Upper lobe of left lung (tissue), 6 donors: Measurements from ENCODE around the gene LARGE1. TPM values are rescaled to one million over a fixed set of nuclear protein-coding genes. Genes with fewer than 3 reads are reported as not detected.

Source experiments
- ATAC-seq, 2 donors: fragments of 200-7000 bp; cut with Tn5 transposase; one replicate each; pipeline ENCODE4 v1.9.1; 2022; ENCODE audit warnings: mild to moderate bottlenecking in 2 of 2, moderate library complexity in 2 of 2; ENCODE audit not compliant: low FRiP score in 2 of 2
- DNase-seq, 2 donors: peaks; one replicate each; pipeline ENCODE4 v3.0.0-alpha.2; 2019 to 2020
- H3K27ac ChIP-seq, 4 donors: fragments of 200-600 bp; sonication (generic); one replicate each; pipeline ENCODE4 v1.5.1; 2016 to 2019
- H3K27me3 ChIP-seq, 4 donors: fragments of 200-600 bp; sonication (generic); one replicate each; pipeline ENCODE4 v1.5.1; 2017 to 2019
- H3K36me3 ChIP-seq, 4 donors: fragments of 200-600 bp; sonication (generic); one replicate each; pipeline ENCODE4 v1.5.1; 2016 to 2019
- H3K4me1 ChIP-seq, 4 donors: fragments of 200-600 bp; sonication (generic); one replicate each; pipeline ENCODE4 v1.5.1; 2018 to 2019
- H3K4me3 ChIP-seq, 4 donors: fragments of 200-600 bp; sonication (generic); one replicate each; pipeline ENCODE4 v1.5.1; 2017 to 2019; ENCODE audit warnings: mild to moderate bottlenecking in 2 of 4, moderate library complexity in 1 of 4
- H3K9me3 ChIP-seq, 4 donors: fragments of 200-600 bp; sonication (generic); one replicate each; pipeline ENCODE4 v1.5.1; 2018 to 2019
- CTCF ChIP-seq, 6 experiments: fragments of 450-650 bp in 4 of 6; fragments of 200-600 bp in 2 of 6; sonication (generic) in 2 of 6; IDR thresholded peaks; one replicate each; pipeline ENCODE4 v1.5.1; 2016 to 2019; ENCODE audit warnings: antibody characterized with exemption in 6 of 6
- EP300 ChIP-seq, 4 donors: sonication (generic); formaldehyde crosslinking; IDR thresholded peaks; one replicate each; pipeline ENCODE4 v1.5.1; 2017; ENCODE audit warnings: antibody characterized with exemption in 4 of 4, control low read depth in 2 of 4
- POLR2A ChIP-seq, 4 donors: fragments of 450-650 bp; IDR thresholded peaks; one replicate each; pipeline ENCODE4 v1.5.1; 2016 to 2017; ENCODE audit warnings: antibody characterized with exemption in 4 of 4, mild to moderate bottlenecking in 2 of 4
- POLR2AphosphoS5 ChIP-seq, 2 donors: sonication (generic); formaldehyde crosslinking; IDR thresholded peaks; one replicate each; pipeline ENCODE4 v1.5.1; 2017; ENCODE audit warnings: antibody characterized with exemption in 2 of 2
- WGBS, 2 donors: methylation state at CpG; one replicate each; pipeline ENCODE4 v1.1.5; 2017 to 2018; 5-methylcytosine and 5-hydroxymethylcytosine counted together
- total RNA-seq, 6 donors: library from RNA; depleted of rRNA in 4 of 6; stranded (reverse); fragments of >200 nt in 4 of 6; gene quantifications; one replicate each; pipeline versions ENCODE4 v1.1.0 to v1.2.1, GENCODE V29; 2016 to 2021
- donor health status: DM: no; HTN: no; CAD: no; lungs with moderate emphysema.
- donor health status: DM: no; HTN: yes; CAD: no; lungs with severe emphysema.

LARGE1 gene
- total RNA-seq, 6 donors from 2014 or later, result 14.0 to 56.6 (median 25.3) TPM

DNA sequence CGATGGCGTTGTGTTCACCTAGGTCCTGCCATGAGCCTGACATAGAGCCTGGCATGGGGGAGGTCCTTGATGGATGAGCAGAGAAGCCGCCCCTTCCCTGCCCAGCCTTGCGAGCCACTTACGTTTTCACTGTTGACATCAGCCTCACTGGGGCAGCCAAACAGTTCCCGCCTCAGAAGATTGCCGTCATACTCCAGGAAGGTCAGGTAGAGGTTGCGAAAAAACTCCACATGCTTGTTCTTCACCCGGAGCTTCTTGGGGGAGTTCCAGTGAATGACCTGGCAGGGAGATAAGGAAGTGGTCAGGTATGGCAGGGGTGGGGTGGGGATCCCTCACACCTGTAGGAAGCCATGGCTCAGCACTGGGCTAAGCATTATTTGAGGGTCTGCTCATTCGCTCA, 582.8 kb downstream of the LARGE1 start:
- Histone ChIP-seq H3K4me3 (no peak overlapping the region), H3K27me3 (no peaks in the 10 kb centered on the region), H3K4me1 (no peaks in the 10 kb centered on the region), H3K36me3 (no peaks in the 10 kb centered on the region), H3K9me3 (no peaks in the 10 kb centered on the region), H3K27ac (no peak overlapping the region)
- TF ChIP-seq CTCF (IDR thresholded peaks at IDR 0.05) (no peak), POLR2AphosphoS5 (IDR thresholded peaks at IDR 0.05) (peak in 1 of 2 donors; percentile 10), POLR2A (IDR thresholded peaks at IDR 0.05) (no peak), EP300 (IDR thresholded peaks at IDR 0.05) (peak in 1 of 4 donors; percentile 23)
- ATAC-seq (peak in 1 of 2 donors; percentile 45), DNase-seq (peak in 1 of 2 donors; percentile 64)
- WGBS, 2 donors, result 69 to 76% methylated on average over 8 to 10 of the region's 10 CpGs

DNA sequence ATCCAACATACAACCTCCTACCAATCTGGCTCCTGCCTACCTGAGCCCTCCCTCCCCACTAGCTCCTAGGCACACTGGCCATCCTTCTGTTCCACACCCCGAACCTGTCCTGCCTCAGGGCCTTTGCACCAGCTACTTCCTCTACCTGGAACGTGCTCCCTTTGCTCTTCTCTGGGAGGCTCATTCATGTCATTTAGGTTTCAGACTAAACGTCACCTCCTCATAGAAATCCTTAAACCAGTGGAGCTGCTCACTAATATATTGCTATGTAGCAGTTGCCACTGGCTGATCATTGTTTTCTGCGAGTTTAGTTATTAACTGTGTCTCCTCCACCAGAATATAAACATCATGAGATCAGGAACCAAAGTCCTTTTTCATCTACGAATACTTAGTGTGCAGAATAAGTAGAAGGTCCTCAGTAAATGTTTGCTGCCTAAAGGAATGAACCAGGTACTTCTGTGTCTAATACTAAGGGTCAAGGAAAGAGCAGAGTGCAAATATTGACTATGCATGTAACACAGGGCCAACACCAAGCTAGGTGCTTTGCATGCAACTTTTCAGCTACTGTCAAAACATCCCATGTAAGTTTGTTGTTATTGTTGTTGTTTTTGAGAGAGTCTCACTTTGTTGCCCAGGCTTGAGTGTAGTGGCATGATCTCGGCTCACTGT, 584.5 kb downstream of the LARGE1 start:
- WGBS, 2 donors, result 75 to 89% methylated on average over 6 of the region's 6 CpGs
- DNase-seq, result no peak
- no peaks in the 10 kb centered on the region for H3K27me3 ChIP-seq
- no peaks in the 10 kb centered on the region for H3K9me3 ChIP-seq
- H3K27ac ChIP-seq, result no peak overlapping the region
- H3K4me1 ChIP-seq, result no peaks in the 10 kb centered on the region
- no peak for TF ChIP-seq POLR2A (IDR thresholded peaks at IDR 0.05)
- TF ChIP-seq EP300 (IDR thresholded peaks at IDR 0.05), result no peak
- TF ChIP-seq POLR2AphosphoS5 (IDR thresholded peaks at IDR 0.05), result no peak
- TF ChIP-seq CTCF (IDR thresholded peaks at IDR 0.05), result no peak
- H3K4me3 ChIP-seq, result no peak overlapping the region
- no peak for ATAC-seq
- H3K36me3 ChIP-seq, result no peaks in the 10 kb centered on the region

- Histone ChIP-seq H3K36me3 (no peaks in the 10 kb centered on the region), H3K27ac (no peak overlapping the region), H3K4me1 (peaks cover 0 to 3% (median 0%) of the 10 kb centered on the region in 4 donors), H3K27me3 (no peaks in the 10 kb centered on the region), H3K4me3 (no peak overlapping the region), H3K9me3 (no peaks in the 10 kb centered on the region)
- WGBS, 2 donors, result 93 to 98% methylated on average over 3 of the region's 3 CpGs
- DNase-seq, result no peak
- TF ChIP-seq EP300 (IDR thresholded peaks at IDR 0.05) (no peak), POLR2A (IDR thresholded peaks at IDR 0.05) (no peak), CTCF (IDR thresholded peaks at IDR 0.05) (no peak), POLR2AphosphoS5 (IDR thresholded peaks at IDR 0.05) (no peak)
- ATAC-seq, result no peak
Measured at GRCh38 chr22:33332538-33332937, 587.7 kb downstream of the LARGE1 start.

- Histone ChIP-seq H3K36me3 (no peaks in the 10 kb centered on the region), H3K9me3 (no peaks in the 10 kb centered on the region), H3K27ac (no peak overlapping the region), H3K4me3 (no peak overlapping the region), H3K27me3 (no peaks in the 10 kb centered on the region), H3K4me1 (peaks cover 0 to 3% (median 0%) of the 10 kb centered on the region in 4 donors)
- no peak for DNase-seq
- TF ChIP-seq POLR2AphosphoS5 (IDR thresholded peaks at IDR 0.05), result no peak
- TF ChIP-seq CTCF (IDR thresholded peaks at IDR 0.05), result no peak
- TF ChIP-seq POLR2A (IDR thresholded peaks at IDR 0.05), result no peak
- no peak for ATAC-seq
- WGBS, 2 donors, result 89 to 96% methylated on average over 1 of the region's 1 CpG
Measured at GRCh38 chr22:33331017-33331416, 589.3 kb downstream of the LARGE1 start.

DNA sequence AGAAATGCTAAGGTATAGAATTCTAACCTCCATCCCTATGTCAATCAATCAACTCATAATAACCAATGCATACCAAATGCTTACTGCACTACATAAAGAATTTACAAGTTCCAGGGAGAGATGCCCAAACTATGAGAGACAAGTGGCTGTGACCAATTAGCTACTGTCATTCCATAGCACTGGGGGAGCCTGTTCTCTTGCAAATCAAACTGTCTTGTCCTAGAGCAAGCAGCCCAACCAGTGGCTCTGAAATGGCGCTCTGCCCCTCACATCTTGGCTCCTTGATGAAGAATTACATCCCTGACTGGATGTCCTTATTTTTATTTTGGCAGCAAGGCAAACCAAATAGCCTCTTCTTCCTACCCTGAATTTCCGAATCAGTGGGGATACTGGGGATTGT, 589.7 kb downstream of the LARGE1 start:
- ATAC-seq (no peak), DNase-seq (no peak)
- 87 to 100% methylated on average over 2 of the region's 2 CpGs for WGBS, 2 donors
- no peak overlapping the region for H3K27ac ChIP-seq
- H3K4me1 ChIP-seq, result peaks cover 0 to 3% (median 0%) of the 10 kb centered on the region in 4 donors
- TF ChIP-seq CTCF (IDR thresholded peaks at IDR 0.05) (no peak), EP300 (IDR thresholded peaks at IDR 0.05) (no peak), POLR2AphosphoS5 (IDR thresholded peaks at IDR 0.05) (no peak), POLR2A (IDR thresholded peaks at IDR 0.05) (no peak)
- no peaks in the 10 kb centered on the region for H3K9me3 ChIP-seq
- H3K4me3 ChIP-seq, result no peak overlapping the region
- H3K27me3 ChIP-seq, result no peaks in the 10 kb centered on the region
- no peaks in the 10 kb centered on the region for H3K36me3 ChIP-seq
